GM23338 (cell line): ENCODE measurements around the gene C10orf90.

ENCODE experiments used
- CTCF ChIP-seq, 2 experiments: fragments of 200-600 bp in 1 of 2; sonication (generic) in 1 of 2; conservative IDR thresholded peaks; 2 replicates each; pipeline versions ENCODE4 v1.5.1 to v1.6.1; 2016 to 2017; ENCODE audit warnings: antibody characterized with exemption in 2 of 2, low read depth in 2 of 2, mild to moderate bottlenecking in 2 of 2, moderate library complexity in 1 of 2
- REST ChIP-seq: IDR thresholded peaks from one replicate; pipeline ENCODE4 v1.6.1; 2018; ENCODE audit warnings: antibody characterized with exemption; ENCODE audit not compliant: unreplicated experiment

- no peak for TF ChIP-seq CTCF (conservative IDR thresholded peaks at IDR 0.05; ENCODE audit: low read depth in 2 of 2)
- no peak for TF ChIP-seq REST
These were observed 2.9 kb downstream of the C10orf90 start for GRCh38 chr10:126667568-126667967.
